Neural crest cell (in vitro differentiated cells): ENCODE measurements around the gene RETREG1. TPM values are rescaled to one million over a fixed set of nuclear protein-coding genes. Genes with fewer than 3 reads are reported as not detected.
"Not testable (repeated sequence)": the region's sequence is repeated elsewhere in the genome, so short reads cannot be mapped to it uniquely, and the experiment has no call there.

Experiments used
- DNase-seq: peaks from one replicate; pipeline ENCODE4 v3.0.0; 2021; ENCODE audit warnings: low read depth, mixed read lengths, low spot score
- H3K27ac Mint-ChIP-seq: one replicate; pipeline ENCODE4 v1.8.0; 2021; ENCODE audit warnings: mild to moderate bottlenecking, mixed read lengths; ENCODE audit not compliant: unreplicated experiment
- H3K27me3 Mint-ChIP-seq: 2 replicates; pipeline ENCODE4 v1.8.0; 2021; ENCODE audit warnings: low read depth, mild to moderate bottlenecking, mixed read lengths
- H3K36me3 Mint-ChIP-seq: 2 replicates; pipeline ENCODE4 v1.8.0; 2021; ENCODE audit warnings: low read depth, mild to moderate bottlenecking, mixed read lengths
- H3K4me1 Mint-ChIP-seq: 2 replicates; pipeline ENCODE4 v1.8.0; 2021; ENCODE audit warnings: mixed read lengths
- H3K4me3 Mint-ChIP-seq: one replicate; pipeline ENCODE4 v1.8.0; 2021; ENCODE audit warnings: mild to moderate bottlenecking, mixed read lengths
- H3K9me3 Mint-ChIP-seq: 2 replicates; pipeline ENCODE4 v1.8.0; 2021; ENCODE audit warnings: mixed read lengths
- total RNA-seq: library from RNA; stranded (reverse); gene quantifications from 2 replicates; pipeline ENCODE4 v1.2.1, GENCODE V29; 2021
- TF ChIP-seq, protein P1 (sequence below): fragments of 200-600 bp; sonication (generic); conservative IDR thresholded peaks from 2 replicates; pipeline ENCODE4 v1.5.0; 2021; ENCODE audit warnings: antibody characterized with exemption, mild to moderate bottlenecking

RETREG1 gene
- total RNA-seq, 1 donor from 2014 or later, result 6.2 TPM

DNA sequence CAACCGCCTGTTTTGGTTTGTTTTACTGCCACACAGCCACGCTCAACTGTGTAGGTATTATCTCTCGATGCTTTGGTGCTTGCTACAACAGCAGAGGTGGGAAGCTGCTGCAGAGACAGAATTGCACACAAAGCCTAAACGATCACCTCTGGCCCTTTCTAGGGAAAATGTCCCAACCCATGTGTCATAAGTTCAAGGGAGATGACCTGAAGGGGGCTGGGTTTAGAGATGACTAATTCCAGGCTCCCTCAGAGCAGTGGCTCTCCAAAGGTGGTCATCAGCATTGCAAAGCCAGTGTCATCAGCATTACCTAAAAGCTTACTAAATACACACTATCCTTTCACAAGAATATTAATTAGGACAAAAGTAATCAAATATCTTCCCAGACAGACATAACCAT, 162.1 kb downstream of the RETREG1 start:
- Mint-ChIP-seq H3K9me3 (no peaks in the 10 kb centered on the region), H3K27me3 (no peaks in the 10 kb centered on the region), H3K4me1 (peaks cover 6% of the 10 kb centered on the region), H3K27ac (no peak overlapping the region), H3K4me3 (no peak overlapping the region), H3K36me3 (peaks cover 4% of the 10 kb centered on the region)
- DNase-seq, result no peak
- TF ChIP-seq, protein P1, sequence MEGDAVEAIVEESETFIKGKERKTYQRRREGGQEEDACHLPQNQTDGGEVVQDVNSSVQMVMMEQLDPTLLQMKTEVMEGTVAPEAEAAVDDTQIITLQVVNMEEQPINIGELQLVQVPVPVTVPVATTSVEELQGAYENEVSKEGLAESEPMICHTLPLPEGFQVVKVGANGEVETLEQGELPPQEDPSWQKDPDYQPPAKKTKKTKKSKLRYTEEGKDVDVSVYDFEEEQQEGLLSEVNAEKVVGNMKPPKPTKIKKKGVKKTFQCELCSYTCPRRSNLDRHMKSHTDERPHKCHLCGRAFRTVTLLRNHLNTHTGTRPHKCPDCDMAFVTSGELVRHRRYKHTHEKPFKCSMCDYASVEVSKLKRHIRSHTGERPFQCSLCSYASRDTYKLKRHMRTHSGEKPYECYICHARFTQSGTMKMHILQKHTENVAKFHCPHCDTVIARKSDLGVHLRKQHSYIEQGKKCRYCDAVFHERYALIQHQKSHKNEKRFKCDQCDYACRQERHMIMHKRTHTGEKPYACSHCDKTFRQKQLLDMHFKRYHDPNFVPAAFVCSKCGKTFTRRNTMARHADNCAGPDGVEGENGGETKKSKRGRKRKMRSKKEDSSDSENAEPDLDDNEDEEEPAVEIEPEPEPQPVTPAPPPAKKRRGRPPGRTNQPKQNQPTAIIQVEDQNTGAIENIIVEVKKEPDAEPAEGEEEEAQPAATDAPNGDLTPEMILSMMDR, result no peak

- peaks cover 4% of the 10 kb centered on the region for H3K36me3 Mint-ChIP-seq
- H3K27me3 Mint-ChIP-seq, result no peaks in the 10 kb centered on the region
- DNase-seq, result no peak
- peaks cover 6% of the 10 kb centered on the region for H3K4me1 Mint-ChIP-seq
- H3K4me3 Mint-ChIP-seq, result no peak overlapping the region
- no peaks in the 10 kb centered on the region for H3K9me3 Mint-ChIP-seq
- TF ChIP-seq, protein P1, result peak; percentile 18
- H3K27ac Mint-ChIP-seq, result no peak overlapping the region
Measured at GRCh38 chr5:16453609-16454008, 163.2 kb downstream of the RETREG1 start.

GRCh38 chr5:16450163-16450562, 166.6 kb downstream of the RETREG1 start:
- Mint-ChIP-seq H3K4me1 (no peaks in the 10 kb centered on the region), H3K4me3 (no peak overlapping the region), H3K27ac (no peak overlapping the region), H3K9me3 (no peaks in the 10 kb centered on the region), H3K27me3 (no peaks in the 10 kb centered on the region), H3K36me3 (peaks cover 10% of the 10 kb centered on the region)
- TF ChIP-seq, protein P1, result no peak
- DNase-seq, result no peak

- H3K36me3 Mint-ChIP-seq, result peaks cover 12% of the 10 kb centered on the region
- no peaks in the 10 kb centered on the region for H3K27me3 Mint-ChIP-seq
- H3K9me3 Mint-ChIP-seq, result no peaks in the 10 kb centered on the region
- H3K27ac Mint-ChIP-seq, result no peak overlapping the region
- H3K4me1 Mint-ChIP-seq, result no peaks in the 10 kb centered on the region
- no peak overlapping the region for H3K4me3 Mint-ChIP-seq
- no peak for DNase-seq
- TF ChIP-seq, protein P1, result no peak
Measured at GRCh38 chr5:16446993-16447392, 169.8 kb downstream of the RETREG1 start.

- no peak for DNase-seq
- H3K4me1 Mint-ChIP-seq, result no peaks in the 10 kb centered on the region
- peaks cover 2% of the 10 kb centered on the region for H3K36me3 Mint-ChIP-seq
- no peaks in the 10 kb centered on the region for H3K9me3 Mint-ChIP-seq
- H3K27me3 Mint-ChIP-seq, result peaks cover 2% of the 10 kb centered on the region
- H3K27ac Mint-ChIP-seq, result no peak overlapping the region
- TF ChIP-seq, protein P1, result no peak
- no peak overlapping the region for H3K4me3 Mint-ChIP-seq
Measured at GRCh38 chr5:16437977-16438376, 178.8 kb downstream of the RETREG1 start.

DNA sequence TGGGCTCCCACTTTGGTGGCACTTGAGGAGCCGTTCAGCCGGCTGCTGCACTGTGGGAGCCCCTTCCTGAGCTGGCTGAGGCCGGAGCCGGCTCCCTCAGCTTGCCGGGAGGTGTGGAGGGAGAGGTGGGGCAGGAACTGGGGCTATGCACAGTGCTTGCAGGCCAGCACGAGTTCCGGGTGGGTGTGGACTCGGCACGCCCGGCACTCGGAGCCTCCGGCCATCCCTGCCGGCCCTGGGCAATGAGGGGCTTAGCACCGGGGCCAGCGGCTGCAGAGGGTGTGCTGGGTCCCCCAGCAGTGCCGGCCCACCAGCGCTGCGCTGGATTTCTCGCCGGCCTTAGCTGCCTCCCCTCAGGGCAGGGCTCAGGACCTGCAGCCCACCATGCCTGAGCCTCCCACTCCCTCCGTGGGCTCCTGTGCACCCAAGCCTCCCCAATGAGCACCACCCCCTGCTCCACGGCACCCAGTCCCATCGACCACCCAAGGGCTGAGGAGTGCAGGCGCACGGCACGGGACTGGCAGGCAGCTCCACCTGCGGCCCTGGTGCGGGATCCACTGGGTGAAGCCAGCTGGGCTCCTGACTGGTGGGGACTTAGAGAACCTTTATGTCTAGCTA, 180.6 kb downstream of the RETREG1 start:
- not testable (repeated sequence) for H3K27ac Mint-ChIP-seq, H3K36me3 Mint-ChIP-seq, DNase-seq, H3K4me1 Mint-ChIP-seq, H3K4me3 Mint-ChIP-seq, H3K9me3 Mint-ChIP-seq, H3K27me3 Mint-ChIP-seq
